GM21423 (cell line): ENCODE data around the gene VAV2.
A peak's percentile ranks its signal among the peaks of the same experiment; 100 is the strongest.

Experiments
- ATAC-seq: cut with Tn5 transposase; IDR thresholded peaks from one replicate; pipeline ENCODE4 v1.9.1; 2021; ENCODE audit warnings: mild to moderate bottlenecking, moderate library complexity; ENCODE audit not compliant: unreplicated experiment

VAV2 gene

DNA sequence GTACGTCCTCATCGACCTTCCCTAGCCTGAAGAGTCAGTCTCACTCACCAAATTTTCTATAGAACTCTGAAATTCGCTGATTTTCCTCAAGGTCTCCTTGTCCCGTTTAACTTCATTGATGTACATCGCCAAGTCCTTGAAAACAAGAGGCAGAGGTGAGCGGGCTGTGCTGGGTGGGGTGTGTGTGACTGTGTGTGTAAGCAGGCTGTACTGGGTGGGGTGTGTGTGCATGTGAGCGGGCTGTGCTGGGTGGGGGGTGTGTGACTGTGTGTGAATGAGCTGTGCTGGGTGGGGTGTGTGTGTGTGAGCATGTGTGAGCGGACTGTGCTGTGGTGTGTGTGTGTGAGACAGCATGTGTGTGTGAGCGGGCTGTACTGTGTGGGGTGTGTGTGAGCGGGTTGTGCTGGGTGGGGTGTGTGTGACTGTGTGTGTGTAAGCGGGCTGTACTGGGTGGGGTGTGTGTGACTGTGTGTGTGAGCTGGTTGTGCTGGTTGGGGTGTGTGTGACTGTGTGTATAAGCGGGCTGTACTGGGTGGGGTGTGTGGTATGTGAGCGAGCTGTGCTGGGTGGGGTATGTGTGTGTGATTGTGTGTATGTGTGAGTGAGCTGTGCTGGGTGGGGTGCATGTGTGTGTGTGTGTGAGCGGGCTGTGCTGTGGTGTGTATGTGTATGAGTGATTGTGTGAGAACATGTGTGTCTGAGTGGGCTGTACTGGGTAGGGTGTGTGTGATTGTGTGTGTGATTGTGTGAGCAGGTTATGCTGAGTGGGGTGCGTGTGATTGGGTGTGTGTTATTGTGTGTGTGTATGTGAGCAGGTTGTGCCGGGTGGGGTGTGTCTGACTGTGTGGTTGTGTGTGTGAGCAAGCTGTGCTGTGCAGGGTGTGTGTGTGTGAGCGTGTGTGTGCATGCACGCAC, 200.1 kb downstream of the VAV2 start:
- no peak for ATAC-seq

GRCh38 chr9:133791069-133791468, 201.1 kb downstream of the VAV2 start:
- no peak for ATAC-seq

DNA sequence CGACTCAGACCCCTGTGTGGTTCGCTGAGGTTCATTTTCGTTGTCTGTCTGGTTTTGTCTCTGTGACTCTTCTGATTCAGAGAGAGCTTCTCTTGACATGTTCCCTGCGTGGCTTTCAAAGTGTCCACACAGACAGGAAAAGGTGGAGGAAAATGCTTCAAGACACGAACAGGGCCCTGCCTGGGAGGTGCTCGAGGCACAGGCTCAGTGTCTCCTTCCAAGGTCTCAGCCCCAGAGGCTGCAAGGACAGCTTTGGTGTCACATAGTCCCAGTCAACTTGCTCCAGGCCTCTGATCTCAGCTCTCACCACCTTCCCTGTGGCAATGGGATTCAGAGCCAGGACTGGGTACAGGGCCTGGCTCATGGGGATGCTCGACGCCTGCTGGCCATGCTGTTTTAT, 202.3 kb downstream of the VAV2 start:
- ATAC-seq, result no peak

GRCh38 chr9:133788819-133789717, 203.1 kb downstream of the VAV2 start:
- no peak for ATAC-seq

DNA sequence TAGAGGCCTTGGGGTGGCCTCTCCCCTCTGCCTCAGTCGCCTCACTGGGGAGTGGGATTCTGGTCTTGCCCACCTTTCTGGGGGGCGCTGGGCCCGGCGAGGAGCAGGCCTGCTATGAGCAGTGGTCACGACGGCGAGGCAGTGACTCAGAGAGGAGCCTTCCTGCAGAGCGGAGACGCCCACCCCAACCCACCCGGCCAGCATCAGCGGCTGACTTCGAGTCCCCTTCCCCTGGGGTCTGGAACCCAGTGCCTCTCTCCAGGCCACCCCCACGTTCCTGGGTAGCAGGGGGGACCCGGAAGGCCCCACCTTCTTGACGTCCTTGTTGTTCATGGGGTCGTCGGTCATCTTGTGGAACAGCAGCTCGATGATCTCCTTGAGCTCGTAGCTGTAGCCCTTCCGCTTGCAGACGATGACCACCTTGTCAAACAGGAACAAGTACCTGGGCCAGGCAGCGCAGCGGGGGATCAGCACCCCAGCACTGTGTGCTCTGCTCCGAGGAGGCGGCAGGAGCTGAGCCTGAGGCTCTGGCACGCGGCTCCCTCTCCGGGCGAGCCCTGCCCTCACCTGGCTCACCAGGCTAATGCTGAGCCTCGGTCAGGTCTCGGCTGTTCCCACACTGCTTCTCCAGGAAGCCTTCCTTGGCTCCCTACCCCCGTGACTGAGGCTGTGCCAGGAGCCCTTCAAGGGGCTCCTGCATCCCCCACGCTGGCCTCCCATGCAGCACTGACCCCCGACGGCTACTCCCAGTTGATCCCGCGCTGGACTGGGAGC, 203.9 kb downstream of the VAV2 start:
- no peak for ATAC-seq

DNA sequence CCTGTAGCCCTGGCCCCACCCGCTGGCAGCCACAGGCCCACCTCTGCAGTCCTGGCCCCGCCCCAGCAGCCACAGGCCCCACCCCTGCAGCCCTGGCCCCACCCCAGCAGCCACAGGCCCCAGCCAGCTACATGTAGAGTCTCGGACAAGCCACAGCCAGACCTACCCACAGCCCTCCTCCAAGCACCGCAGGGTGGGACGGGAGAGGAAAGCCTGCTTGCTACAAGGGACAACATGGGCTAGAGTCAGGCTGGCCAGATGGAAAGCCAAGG, 204.4 kb downstream of the VAV2 start:
- peak; percentile 45 for ATAC-seq

DNA sequence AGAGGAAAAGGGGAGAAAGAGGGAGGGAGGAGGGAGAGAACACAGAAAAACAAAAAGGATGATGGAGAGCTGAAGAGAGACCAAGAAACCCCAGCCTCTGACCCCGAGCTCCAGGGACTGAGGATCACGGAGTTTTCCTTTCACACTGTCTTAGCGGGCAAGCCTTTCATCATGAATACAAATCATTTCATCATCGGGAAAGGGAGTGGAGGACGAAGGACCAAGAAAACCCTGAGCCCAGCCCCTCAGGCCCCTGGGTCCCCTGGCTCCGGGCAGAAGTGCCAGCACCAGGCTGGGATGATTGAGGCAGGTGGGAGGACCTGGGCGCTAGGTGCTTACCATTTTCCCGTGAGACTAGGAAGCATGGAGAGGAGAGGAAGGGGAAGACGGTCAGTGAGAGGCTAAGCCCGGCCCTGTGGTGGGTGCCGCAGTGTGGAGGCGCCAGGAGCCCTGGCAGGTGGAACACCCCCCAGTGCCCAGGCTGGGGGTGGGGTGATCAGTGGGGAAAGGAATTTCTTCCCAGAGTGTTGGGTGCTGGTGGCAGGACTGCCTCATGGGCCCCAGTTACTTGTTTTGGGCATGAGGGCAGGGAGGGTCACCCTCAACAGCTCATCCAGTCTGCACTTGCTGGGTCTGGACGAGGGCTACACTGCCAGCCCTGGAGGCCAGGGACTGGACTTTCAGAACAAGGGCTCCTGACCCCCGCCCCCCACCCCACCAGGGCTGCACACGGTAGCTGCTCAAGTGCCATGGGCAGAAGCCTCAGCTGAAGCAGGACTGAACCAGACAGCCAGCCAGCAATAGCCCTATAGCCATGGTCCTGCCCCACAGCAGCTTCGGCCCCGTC, 205.0 kb downstream of the VAV2 start:
- ATAC-seq, result no peak

DNA sequence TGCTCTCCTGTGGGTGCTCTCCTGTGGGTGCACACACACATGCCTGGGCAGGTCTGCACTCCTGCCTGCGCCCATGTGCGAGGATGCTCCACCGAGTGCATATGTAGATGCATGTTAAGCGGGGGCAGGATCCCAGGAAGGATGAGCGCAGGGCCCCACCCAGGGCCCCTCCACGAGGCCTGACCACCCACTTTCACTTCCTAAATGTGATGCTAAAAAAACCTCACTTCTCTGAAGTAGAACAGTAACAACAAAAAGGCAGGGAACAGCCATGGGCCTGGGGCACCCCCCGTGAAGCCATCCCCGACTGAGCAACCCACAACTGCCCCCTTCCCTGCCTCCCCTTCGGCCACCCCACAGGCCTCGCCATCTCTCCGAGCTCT, 205.8 kb downstream of the VAV2 start:
- ATAC-seq, result peak; percentile 51

GRCh38 chr9:133785753-133786370, 206.3 kb downstream of the VAV2 start:
- ATAC-seq, result no peak

DNA sequence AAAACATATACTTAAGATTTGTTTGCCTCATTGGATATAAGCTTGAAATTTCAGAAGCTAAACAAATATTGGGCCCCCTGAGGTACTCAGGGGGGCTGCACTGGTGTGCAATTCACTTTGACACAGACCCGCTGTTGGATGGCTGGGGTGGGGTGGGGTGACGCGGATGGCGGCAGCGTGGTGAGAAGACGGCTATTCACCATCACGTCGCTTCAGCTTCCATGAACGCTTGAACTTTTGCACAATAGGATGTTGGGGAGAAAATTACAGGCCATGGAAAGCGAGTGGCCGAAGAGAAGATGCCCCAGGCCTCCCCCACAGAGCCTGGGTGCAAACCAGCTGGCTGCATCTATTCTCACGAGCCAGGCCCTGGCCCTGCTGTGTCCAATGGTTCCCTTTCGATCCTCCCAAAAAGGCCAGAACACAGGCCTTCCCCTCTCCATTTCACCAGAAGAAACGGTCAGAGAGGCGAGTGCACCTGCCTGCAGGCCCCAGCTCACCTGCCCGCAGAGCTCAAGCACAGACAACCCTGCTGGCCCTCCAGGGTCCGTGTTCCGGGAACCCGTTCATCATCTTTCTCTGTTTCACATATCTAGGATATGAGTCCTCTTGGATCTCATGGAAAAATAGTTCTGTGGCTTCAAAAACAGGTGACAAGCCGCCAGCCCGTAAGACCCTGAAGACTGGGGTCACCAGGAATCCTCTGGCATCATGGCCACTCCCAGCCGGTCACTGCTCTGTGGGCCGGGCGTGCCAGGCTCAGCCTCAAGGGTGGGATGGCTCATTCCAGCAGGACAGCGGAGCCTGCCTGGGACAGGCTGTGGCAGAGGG, 207.2 kb downstream of the VAV2 start:
- no peak for ATAC-seq

DNA sequence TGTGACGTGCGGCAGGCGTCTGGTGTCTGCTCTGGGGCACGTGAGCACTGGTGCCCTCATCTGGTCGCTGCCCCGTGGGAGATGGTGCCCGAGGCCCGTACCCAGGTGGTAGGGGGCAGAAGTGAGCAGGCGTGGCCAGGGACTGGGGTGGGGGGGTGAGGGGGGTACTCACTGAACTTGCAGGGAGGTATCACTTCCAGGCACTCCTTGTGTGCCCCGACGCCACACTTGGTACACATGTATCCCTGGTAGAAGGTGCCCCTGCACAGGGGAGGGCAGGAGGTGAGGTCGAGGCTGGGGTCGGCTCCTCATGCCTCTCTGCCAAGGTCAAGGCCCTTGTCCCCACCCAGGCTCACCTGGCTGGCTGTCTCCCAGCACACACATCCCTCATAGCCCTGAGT, 208.8 kb downstream of the VAV2 start:
- ATAC-seq, result no peak

- no peak for ATAC-seq
These were observed 209.7 kb downstream of the VAV2 start for GRCh38 chr9:133782157-133783130.

GRCh38 chr9:133781828-133782135, 210.3 kb downstream of the VAV2 start:
- ATAC-seq, result no peak

DNA sequence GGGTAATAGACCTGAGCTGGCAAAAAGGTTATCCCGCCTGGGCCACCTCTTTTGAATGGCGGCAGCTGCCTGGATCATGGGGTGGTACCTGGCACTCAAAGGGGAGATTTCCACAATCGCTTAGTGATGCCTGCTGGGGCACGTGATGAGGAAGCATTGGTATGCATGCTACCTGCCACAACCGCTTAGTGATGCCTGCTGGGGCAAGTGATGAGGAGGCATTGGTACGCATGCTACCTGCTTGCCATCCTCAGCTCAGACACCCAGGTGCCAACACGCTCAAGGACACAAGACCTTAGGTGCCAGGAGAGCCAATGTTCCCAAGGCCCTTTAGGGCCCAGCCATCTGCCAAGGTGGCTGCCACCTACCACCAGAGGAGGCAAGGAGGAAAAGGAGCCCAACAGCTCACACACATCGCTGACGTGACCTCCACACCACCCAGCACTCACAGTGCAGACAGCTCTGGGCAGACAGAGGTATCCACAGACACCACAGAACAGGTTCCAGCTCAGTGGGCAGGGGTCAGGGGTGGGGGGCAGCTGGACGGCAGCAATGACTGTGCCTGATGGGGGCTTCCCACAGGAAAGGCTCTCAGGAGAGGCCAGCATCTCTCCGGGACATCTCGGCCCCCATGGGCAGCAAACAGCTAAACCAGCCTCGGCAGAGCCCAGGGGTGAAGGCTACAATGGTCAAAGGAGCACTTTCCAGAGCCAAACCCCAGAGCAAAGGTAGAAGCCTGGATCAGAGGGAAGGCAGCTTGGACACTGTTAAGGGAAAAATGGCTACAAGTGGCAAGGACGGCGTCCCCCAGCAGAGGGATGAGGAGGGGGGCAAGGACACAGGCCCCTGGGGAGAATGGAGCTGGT, 210.9 kb downstream of the VAV2 start:
- ATAC-seq, result no peak

- ATAC-seq, result no peak
These were observed 211.6 kb downstream of the VAV2 start for GRCh38 chr9:133780404-133780945.

GRCh38 chr9:133779516-133780403, 212.4 kb downstream of the VAV2 start:
- ATAC-seq, result no peak
